Tibial nerve (tissue), 3 donors: ENCODE data around the gene COMT.

Experiments used
- CTCF ChIP-seq, 5 experiments: fragments of 200-600 bp in 3 of 5; fragments of 450-650 bp in 2 of 5; sonication (generic) in 3 of 5; IDR thresholded peaks; one replicate each; pipeline ENCODE4 v1.5.1; 2016 to 2019; ENCODE audit warnings: antibody characterized with exemption in 5 of 5, mild to moderate bottlenecking in 3 of 5, moderate library complexity in 2 of 5
- POLR2A ChIP-seq, 2 donors: fragments of 450-650 bp; IDR thresholded peaks; one replicate each; pipeline ENCODE4 v1.6.1; 2017; ENCODE audit warnings: antibody characterized with exemption in 2 of 2, mild to moderate bottlenecking in 2 of 2, moderate library complexity in 2 of 2

DNA sequence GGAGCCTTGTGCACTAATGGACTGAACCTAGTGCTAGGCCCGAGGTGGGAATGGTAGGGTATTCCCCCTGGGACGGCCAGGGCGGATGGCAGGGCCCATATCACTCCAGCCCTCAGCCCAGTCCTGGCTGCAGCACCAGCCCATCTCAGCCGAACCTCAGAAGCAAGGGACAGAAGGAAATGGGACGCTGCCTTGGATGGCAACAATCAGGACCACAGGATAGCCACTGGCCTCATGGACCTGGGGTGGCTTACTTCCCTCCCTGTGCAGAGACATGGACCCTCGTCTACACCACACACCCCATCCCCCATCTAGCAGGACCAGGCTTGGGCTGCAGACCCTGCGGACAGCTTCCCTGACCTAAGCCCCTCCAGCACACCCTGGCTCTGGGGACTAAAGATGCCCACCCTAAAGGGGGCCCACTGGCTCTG is 50.9 kb downstream of the COMT start:
- no peak for TF ChIP-seq CTCF (IDR thresholded peaks at IDR 0.05)
- no peak for TF ChIP-seq POLR2A (IDR thresholded peaks at IDR 0.05)
